ENCODE measurements around the gene SAP30BP. TPM values are rescaled to one million over a fixed set of nuclear protein-coding genes. Genes with fewer than 3 reads are reported as not detected.
A peak's percentile ranks its signal among the peaks of the same experiment; 100 is the strongest.

Gene SAP30BP
- total and polyA plus RNA-seq, 2 of the 8 experiments (the other 6 are each of a cell fraction or from before 2014, with no cell fraction given), result 63.3 to 79.9 TPM

DNA sequence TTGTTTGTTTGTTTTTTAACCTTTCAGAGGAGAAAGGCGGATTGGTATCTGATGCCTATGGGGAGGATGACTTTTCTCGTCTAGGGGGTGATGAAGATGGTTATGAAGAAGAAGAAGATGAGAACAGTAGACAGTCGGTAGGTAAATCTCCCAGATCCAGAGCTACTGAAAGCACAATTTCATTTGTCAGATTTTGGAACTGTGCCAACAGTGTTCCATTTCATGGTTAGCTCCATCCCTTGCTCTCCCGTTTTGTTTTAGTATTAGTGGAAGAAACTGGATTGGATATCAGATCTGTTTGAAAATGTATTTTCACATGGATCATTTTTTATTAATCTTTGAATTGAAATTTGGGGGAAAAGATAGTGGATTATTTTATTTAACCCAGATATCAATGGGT, 1.4 kb downstream of the SAP30BP start:
- H3K36me3 ChIP-seq (ENCODE audit: control insufficient read depth in 2 of 4, insufficient read depth in 4 of 4, low read length in 3 of 4), result peaks cover 10 to 32% (median 21%) of the 10 kb centered on the region in 4 experiments; a peak in 7 of 8 replicates
- H3K56ac ChIP-seq (replicated peaks; ENCODE audit: insufficient read length, low read depth, low read length), result no peak overlapping the region
- H4K8ac ChIP-seq (ENCODE audit: extremely low read depth, insufficient read depth, low read length), result no peak overlapping the region
- H2BK20ac ChIP-seq (ENCODE audit: low read length), result no peak overlapping the region
- H2BK5ac ChIP-seq (ENCODE audit: low read depth, low read length), result no peak overlapping the region
- no peak overlapping the region for H2BK15ac ChIP-seq (ENCODE audit: low read length)
- H3K27me3 ChIP-seq (replicated peaks in 1 of 4; ENCODE audit: control insufficient read depth in 3 of 4, extremely low read depth in 1 of 4, insufficient read depth in 3 of 4, low read length in 3 of 4), result no peaks in the 10 kb centered on the region
- H3K27ac ChIP-seq (ENCODE audit: low read depth, low read length), result no peak overlapping the region
- no peak overlapping the region for H2BK120ac ChIP-seq (replicated peaks; ENCODE audit: low read depth, low read length)
- peaks cover 5% of the 10 kb centered on the region; the same call in 1 of the 2 replicates for H3K23me2 ChIP-seq (ENCODE audit: low read depth, low read length)
- H3K4me1 ChIP-seq (replicated peaks in 1 of 4; ENCODE audit: control insufficient read depth in 3 of 4, insufficient read depth in 4 of 4, low read length in 3 of 4), result peaks cover 0 to 13% (median 3%) of the 10 kb centered on the region in 4 experiments; a peak in 2 of 7 replicates
- 82% methylated on average over 4 of the region's 4 CpGs; no CpG with 5 or more reads in 1 of the 2 experiments for WGBS, 2 experiments (ENCODE audit: extremely low coverage in 1 of 2, insufficient coverage in 1 of 2, insufficient read length in 1 of 2, insufficient replicate concordance in 2 of 2, low coverage in 1 of 2, low lambda C conversion rate in 2 of 2, missing lambda C conversion rate in 1 of 2)
- H3K9me3 ChIP-seq (ENCODE audit: insufficient read depth in 2 of 2, low read depth in 1 of 2, low read length in 1 of 2), result no peaks in the 10 kb centered on the region
- H2BK12ac ChIP-seq (ENCODE audit: low read depth, low read length), result no peak overlapping the region
- no peak overlapping the region for H3K9ac ChIP-seq (replicated peaks in 1 of 4; ENCODE audit: extremely low read depth in 1 of 4, low read depth in 3 of 4, low read length in 3 of 4)
- peaks cover 11 to 62% of the 10 kb centered on the region in 2 experiments; a peak in 3 of 4 replicates for H3K79me2 ChIP-seq (ENCODE audit: control insufficient read depth in 1 of 2, insufficient read depth in 2 of 2, low read length in 2 of 2)
- no peak for FAIRE-seq
- CTCF ChIA-PET (ENCODE audit: partially characterized antibody), result interaction anchor here (0.6 to 51.0 kb wide), 5 partner anchors 15 to 1280 kb away, joined by 3 to 2200 read pairs (median 7); partner anchors contain the start of gene SMIM5
- POLR2A ChIA-PET (ENCODE audit: partially characterized antibody), result interaction anchor here (1.0 to 4.1 kb wide), 6 partner anchors 12 to 68 kb away, joined by 3 to 42 read pairs (median 6); no protein-coding TSS in a partner anchor
- no peak overlapping the region for H4K5ac ChIP-seq (ENCODE audit: insufficient read length, low read depth, low read length)
- H3K14ac ChIP-seq (ENCODE audit: insufficient read length), result no peak overlapping the region
- no peak overlapping the region for H3K4ac ChIP-seq (replicated peaks; ENCODE audit: insufficient read length, low read depth, low read length)
- H3K23ac ChIP-seq (ENCODE audit: insufficient read length), result no peak overlapping the region
- no peak overlapping the region for H2AFZ ChIP-seq (ENCODE audit: low read length)
- H4K91ac ChIP-seq (replicated peaks; ENCODE audit: insufficient read length, low read length), result no peak overlapping the region
- no peak overlapping the region for H2AK5ac ChIP-seq (ENCODE audit: low read depth, low read length)
- peak overlapping the region in 2 of 4 experiments; percentile 81 to 99; a peak in 4 of 8 replicates for H3K4me3 ChIP-seq (ENCODE audit: extremely low read depth in 1 of 4, insufficient read depth in 2 of 4, low read depth in 3 of 4, low read length in 4 of 4)
- peaks cover 4% of the 10 kb centered on the region in 2 experiments for H4K20me1 ChIP-seq (replicated peaks in 1 of 2; ENCODE audit: control insufficient read depth in 1 of 2, insufficient read depth in 2 of 2, low read length in 2 of 2)
- H3K18ac ChIP-seq (ENCODE audit: extremely low read depth, low read length), result no peak overlapping the region
- DNase-seq (ENCODE audit: low read depth in 1 of 2, low spot score in 2 of 2), result no peak
- peak overlapping the region; percentile 70 to 79; a peak in 2 of 4 replicates for H3K4me2 ChIP-seq (ENCODE audit: insufficient read depth in 1 of 2, low read depth in 2 of 2, low read length in 2 of 2)
- H3K79me1 ChIP-seq (ENCODE audit: low read depth, low read length), result peaks cover 2% of the 10 kb centered on the region; the same call in 1 of the 2 replicates
- TF ChIP-seq CHD2 (IDR thresholded peaks at IDR 0.05; ENCODE audit: low read length), result no peak
- no peak for TF ChIP-seq BCL11A (IDR thresholded peaks at IDR 0.05; ENCODE audit: low read depth in 2 of 2, low read length in 2 of 2)
- no peak for TF ChIP-seq GABPA (IDR thresholded peaks at IDR 0.05; ENCODE audit: borderline replicate concordance, insufficient read depth, low read length)
- no peak for TF ChIP-seq FOSL1 (IDR thresholded peaks at IDR 0.05; ENCODE audit: insufficient read depth, low read depth, low read length)
- TF ChIP-seq SRF (IDR thresholded peaks at IDR 0.05; ENCODE audit: low read depth, low read length), result no peak
- no peak for TF ChIP-seq SIX5 (IDR thresholded peaks at IDR 0.05; ENCODE audit: low read depth, low read length)
- TF ChIP-seq CTCF (IDR thresholded peaks at IDR 0.05; ENCODE audit: control extremely low read depth in 1 of 3, insufficient read depth in 1 of 3, low read depth in 1 of 3, low read length in 3 of 3), result no peak
- no peak for TF ChIP-seq SP1 (IDR thresholded peaks at IDR 0.05; ENCODE audit: low read depth, low read length)
- TF ChIP-seq RBBP5 (IDR thresholded peaks at IDR 0.05; ENCODE audit: borderline replicate concordance, low read depth, low read length), result no peak
- no peak for TF ChIP-seq BRCA1 (IDR thresholded peaks at IDR 0.05; ENCODE audit: low read depth, low read length)
- no peak for TF ChIP-seq TEAD4 (IDR thresholded peaks at IDR 0.05; ENCODE audit: low read depth, low read length)

Measured in H1 (cell line).